PFSK-1 (cell line): Measurements from ENCODE around the gene TNRC6C.

Experiments used
- FOXP2 ChIP-seq: optimal IDR thresholded peaks from 2 replicates; pipeline ENCODE3; 2011; ENCODE audit warnings: borderline replicate concordance, control low read depth, inconsistent platforms; ENCODE audit not compliant: insufficient read depth; ENCODE audit errors: extremely low read length, extremely low read depth
- POLR2AphosphoS5 ChIP-seq: IDR thresholded peaks from 2 replicates; pipeline ENCODE4 v1.6.1; 2012; ENCODE audit warnings: low read depth, mild to moderate bottlenecking, control low read depth, low read length, moderate library complexity
- REST ChIP-seq, 2 experiments: IDR thresholded peaks; 2 replicates each; pipeline versions ENCODE4 v1.6.1 to v1.8.0; 2011 to 2012; ENCODE audit warnings: low read depth in 2 of 2, low read length in 2 of 2, control low read depth in 1 of 2, inconsistent platforms in 1 of 2, mild to moderate bottlenecking in 1 of 2, moderate library complexity in 1 of 2; ENCODE audit not compliant: insufficient read depth in 1 of 2
- SIN3A ChIP-seq: IDR thresholded peaks from 2 replicates; pipeline ENCODE4 v1.6.1; 2012; ENCODE audit warnings: mild to moderate bottlenecking, low read length, moderate library complexity, borderline replicate concordance; ENCODE audit not compliant: insufficient read depth
- TAF1 ChIP-seq: IDR thresholded peaks from 2 replicates; pipeline ENCODE4 v1.6.1; 2012; ENCODE audit warnings: low read length, control low read depth, borderline replicate concordance; ENCODE audit not compliant: insufficient read depth

Gene TNRC6C

GRCh38 chr17:78092794-78093324 is 134.4 kb downstream of the TNRC6C start:
- TF ChIP-seq SIN3A (no peak), TAF1 (no peak), REST (IDR thresholded peaks at IDR 0.05; ENCODE audit: insufficient read depth in 1 of 2, low read depth in 2 of 2, low read length in 2 of 2) (no peak), POLR2AphosphoS5 (no peak)

- TF ChIP-seq SIN3A = no peak
- TF ChIP-seq FOXP2 = no peak
- no peak for TF ChIP-seq REST (IDR thresholded peaks at IDR 0.05; ENCODE audit: insufficient read depth in 1 of 2, low read depth in 2 of 2, low read length in 2 of 2)
- TF ChIP-seq POLR2AphosphoS5 = no peak
- no peak for TF ChIP-seq TAF1
Observed at GRCh38 chr17:78095035-78095434, 136.5 kb downstream of the TNRC6C start.

GRCh38 chr17:78096093-78096492 is 137.6 kb downstream of the TNRC6C start:
- TF ChIP-seq TAF1 (no peak), REST (IDR thresholded peaks at IDR 0.05; ENCODE audit: insufficient read depth in 1 of 2, low read depth in 2 of 2, low read length in 2 of 2) (no peak), POLR2AphosphoS5 (no peak), SIN3A (no peak), FOXP2 (no peak)

- TF ChIP-seq SIN3A = no peak
- TF ChIP-seq FOXP2 = no peak
- no peak for TF ChIP-seq POLR2AphosphoS5
- no peak for TF ChIP-seq TAF1
- no peak for TF ChIP-seq REST (IDR thresholded peaks at IDR 0.05; ENCODE audit: insufficient read depth in 1 of 2, low read depth in 2 of 2, low read length in 2 of 2)
Observed at GRCh38 chr17:78101112-78101511, 142.6 kb downstream of the TNRC6C start.

GRCh38 chr17:78101542-78101941 is 143.0 kb downstream of the TNRC6C start:
- TF ChIP-seq TAF1 (no peak), FOXP2 (no peak), POLR2AphosphoS5 (no peak), REST (IDR thresholded peaks at IDR 0.05; ENCODE audit: insufficient read depth in 1 of 2, low read depth in 2 of 2, low read length in 2 of 2) (no peak), SIN3A (no peak)
